GF-D8 (cell line): Measurements from ENCODE around the gene FER.
"Not testable (repeated sequence)": the region's sequence is repeated elsewhere in the genome, so short reads cannot be mapped to it uniquely, and the experiment has no call there.

ENCODE experiments used
- DNase-seq: peaks from one replicate; lab custom pipeline; 2025; lab: John Stamatoyannopoulos, UW

The FER gene

DNA sequence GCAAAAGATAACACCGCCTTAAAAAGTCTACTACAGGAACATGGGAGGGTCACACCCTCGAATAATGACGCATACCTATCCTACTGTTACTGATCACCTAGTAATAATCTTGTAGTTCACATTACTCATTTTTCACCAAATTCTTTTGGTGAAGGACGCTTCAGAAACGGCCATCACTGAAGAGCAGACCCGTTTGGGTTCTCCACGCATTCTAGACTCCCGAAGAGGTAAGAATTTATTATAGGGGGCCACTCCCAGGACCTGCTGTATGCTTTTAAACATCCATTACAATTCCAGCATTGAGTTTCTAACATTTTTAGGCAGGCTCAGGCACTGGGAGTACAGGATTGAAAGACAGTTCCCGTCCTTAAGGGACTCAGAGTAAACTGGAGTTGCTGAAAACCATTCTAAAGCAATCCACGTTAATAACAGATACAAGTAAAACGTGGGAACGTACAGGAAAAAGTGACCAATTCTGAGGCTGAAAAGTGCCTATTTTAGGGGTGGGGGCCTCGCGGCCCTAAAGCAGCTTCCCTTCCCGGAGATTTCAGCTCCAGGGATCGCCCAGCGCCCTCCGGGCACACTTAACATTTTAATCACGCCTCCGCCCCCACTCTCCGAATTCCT lies at the start of gene FER:
TSS of gene FER (plus strand) at position 124 of the 627 bp plus-strand sequence. CDS start 50,286 bp downstream, outside the sequence.
- no peak for DNase-seq

DNA sequence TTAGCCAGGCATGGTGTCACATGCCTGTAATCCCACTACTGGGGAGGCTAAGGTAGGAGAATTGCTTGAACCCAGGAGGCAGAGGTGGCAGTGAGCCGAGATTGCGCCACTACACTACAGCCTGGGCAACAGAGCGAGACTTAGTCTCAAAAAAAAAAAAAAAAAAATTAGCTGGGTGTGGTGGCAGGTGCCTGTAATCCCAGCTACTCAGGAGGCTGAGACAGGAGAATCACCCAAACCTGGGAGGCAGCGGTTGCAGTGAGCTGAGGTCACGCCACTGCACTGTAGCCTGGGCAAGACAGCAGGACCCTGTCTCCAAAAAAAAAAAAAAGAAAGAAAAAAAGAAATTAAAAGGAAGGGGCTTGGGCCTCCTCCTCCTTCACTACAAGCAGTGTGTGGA lies 47.3 kb upstream of the FER start:
- not testable (repeated sequence) for DNase-seq

DNA sequence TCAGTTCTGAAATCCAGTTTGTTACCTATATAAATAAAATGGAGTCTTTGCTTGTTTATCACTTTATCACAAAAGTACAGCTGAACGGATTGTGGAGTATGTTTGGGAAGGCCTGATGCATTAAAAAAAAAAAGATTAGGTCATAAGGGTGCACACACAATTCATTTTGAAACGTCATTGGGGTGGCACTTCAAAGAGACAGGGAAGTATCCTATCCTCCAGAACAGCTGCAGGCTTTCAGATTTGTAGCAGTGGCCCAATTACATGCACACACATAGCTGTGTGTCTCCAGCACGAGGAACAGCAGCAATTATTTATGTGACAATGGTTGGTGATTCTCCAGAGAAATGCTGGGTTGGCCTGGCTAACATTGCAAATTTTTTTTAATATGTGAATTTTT lies 46.8 kb upstream of the FER start:
- DNase-seq = no peak

DNA sequence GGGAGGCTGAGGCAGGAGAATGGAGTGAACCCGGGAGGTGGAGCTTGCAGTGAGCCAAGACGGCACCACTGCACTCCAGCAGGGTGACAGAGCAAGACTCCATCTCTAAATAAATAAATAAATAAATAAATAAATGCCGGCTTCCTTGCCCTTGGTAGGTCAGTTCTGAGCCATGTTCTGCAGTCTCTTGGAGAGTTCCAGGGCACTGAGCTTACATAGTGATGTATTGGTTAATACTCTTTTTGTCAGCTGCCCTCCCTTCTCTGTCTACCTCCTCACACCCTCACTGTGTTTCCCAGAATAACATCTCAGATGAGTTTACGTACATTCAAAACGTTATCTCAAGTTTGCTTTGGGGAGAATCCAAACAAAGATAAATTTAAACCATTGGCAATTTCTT lies 45.2 kb upstream of the FER start:
- no peak for DNase-seq

DNA sequence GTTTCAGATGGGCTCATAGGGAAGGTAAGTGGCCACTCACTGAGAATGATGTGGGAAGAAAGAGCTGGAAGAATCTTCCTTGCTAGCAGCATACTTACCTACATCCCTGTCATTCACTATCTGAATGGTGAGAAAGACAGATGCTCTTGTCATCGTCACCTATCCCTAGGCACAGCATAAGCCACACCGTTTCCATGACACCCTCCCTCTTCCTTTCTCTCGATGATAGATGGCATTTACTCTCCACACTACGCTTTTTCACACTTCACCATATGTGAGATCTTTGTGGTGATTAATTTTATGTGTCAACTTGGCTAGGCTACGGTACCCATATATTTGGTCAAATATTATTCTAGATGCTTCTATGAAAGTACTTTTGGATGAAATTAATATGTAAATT lies 44.4 kb upstream of the FER start:
- no peak for DNase-seq

DNA sequence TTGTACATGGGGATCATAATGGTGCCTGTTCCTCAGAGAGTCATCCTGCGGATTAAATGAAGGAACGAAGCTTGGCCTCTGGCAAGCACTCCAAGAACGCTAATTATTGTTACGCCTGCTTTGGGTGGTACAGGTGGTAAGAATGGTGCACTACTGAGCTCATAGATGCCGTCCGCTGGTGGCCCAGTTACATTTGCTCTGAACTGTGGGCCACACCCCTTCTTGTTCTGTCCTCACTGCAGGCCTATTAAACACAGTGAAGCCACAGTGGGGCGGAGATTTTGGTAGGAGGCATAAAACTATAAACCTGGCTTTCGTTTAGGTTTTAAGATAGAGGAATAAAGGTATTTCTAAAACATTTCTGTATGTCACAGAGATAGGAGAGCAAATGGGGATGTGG lies 40.6 kb upstream of the FER start:
- DNase-seq = no peak

DNA sequence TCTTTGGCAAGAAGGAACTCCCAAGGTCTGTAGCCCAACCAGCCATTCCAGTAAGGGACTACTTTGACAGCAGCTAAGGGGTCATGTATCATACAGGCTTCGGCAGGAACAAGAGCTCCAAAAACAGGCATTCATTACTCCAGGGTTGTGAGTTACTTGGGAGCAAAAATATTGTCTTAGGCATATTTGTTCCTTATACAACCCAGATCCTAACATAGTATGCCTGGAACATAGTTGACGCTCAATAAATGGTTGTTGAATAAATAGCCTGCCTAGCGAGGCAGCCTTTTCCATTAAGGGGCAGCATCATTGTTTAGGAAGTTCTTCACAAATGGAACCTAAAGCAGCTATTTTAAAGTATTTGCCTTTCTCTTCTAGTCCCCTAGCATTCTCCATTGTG lies 35.8 kb upstream of the FER start:
- no peak for DNase-seq

DNA sequence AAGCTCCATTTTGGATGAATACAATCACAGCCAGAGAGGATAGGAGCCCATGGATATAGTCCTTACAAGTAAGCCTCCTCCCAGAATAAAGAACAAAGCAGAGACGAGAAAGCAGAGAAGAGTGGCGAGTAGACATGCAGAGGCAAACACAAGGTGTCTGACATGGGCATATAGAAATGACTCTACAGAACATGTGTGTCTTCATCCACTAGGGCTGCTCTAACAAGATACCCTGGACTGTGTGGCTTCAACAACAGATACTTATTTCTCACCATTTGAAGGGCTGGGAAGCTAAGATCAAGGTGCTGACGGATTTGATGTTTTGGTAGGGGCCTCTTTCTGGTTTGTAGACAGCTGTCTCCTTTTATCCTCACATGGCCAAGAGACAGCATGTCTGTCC lies 32.3 kb upstream of the FER start:
- no peak for DNase-seq

DNA sequence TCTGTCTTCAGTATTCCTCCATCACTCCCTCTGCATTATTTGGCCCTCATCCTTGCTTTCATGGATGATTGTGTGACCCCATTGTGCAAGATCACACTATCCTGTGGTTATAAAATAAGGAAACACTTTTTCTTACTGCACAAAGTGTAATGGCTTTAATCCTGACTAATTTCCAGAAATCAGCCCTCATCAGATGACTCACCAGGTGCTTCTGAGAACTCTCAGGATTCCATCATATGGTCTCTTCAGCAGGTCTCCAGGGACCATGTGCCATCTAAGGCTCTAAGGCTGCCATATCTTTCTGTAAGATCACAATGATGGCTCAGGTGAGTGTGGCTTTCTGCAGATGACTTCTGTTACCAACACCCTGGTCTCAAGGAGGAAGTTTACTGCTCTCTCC lies 27.3 kb upstream of the FER start:
- no peak for DNase-seq

DNA sequence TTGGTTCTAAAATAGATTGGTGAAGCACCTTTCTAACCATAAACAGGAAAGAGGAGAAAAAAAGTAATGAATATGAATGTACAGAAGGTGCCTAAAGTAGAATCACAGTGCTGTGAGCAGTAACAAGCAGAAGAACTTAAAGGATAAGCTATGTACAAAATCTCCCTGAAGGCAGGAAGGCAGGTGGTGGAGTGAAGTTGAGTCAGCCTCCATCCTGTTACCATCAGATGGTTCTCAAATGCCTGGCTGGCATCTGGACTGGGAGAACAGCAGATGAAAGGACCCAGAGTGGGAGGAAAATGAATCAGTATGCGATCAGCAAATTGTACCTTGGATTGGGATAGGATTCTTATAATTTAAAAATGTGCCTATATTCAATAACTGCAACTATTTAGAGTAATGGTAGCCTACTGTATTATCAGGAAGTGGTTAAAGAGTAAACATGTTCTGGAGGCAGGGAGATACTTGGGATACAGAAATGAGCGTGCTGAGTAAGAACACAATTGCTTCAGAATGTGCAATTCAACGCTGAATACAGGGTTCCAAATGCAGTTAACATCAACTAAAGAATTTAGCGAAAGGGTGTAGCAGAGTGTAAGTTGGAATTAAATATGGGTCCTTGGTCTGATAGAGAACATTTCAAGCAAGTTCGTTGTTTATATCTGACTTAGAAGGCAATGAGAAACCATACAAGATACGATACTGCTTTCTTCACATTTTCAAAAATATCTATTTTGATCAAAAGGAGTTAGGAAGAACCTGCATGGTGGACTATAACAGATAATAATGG lies 21.1 kb upstream of the FER start:
- no peak for DNase-seq

DNA sequence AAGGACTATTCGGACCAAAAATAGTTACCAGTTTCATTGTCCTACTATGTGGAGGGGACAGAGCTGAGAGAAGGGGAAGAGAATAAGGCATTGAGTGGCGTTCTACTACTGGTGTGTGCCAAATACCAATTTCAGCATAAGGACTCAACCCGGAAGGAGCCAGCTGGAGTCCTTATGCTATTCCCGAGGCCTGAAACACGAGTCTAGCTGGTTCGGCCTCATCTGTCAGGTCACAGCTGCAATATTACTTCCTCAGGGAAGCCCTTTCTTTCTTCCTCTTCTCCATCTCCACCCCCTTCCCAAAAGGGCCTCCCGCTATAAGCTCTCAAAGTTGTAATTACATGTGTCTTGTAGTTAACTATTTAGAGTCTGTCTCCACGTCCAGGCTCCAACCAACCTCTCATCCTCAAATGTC lies 20.5 kb upstream of the FER start:
- peak; percentile 20 for DNase-seq

DNA sequence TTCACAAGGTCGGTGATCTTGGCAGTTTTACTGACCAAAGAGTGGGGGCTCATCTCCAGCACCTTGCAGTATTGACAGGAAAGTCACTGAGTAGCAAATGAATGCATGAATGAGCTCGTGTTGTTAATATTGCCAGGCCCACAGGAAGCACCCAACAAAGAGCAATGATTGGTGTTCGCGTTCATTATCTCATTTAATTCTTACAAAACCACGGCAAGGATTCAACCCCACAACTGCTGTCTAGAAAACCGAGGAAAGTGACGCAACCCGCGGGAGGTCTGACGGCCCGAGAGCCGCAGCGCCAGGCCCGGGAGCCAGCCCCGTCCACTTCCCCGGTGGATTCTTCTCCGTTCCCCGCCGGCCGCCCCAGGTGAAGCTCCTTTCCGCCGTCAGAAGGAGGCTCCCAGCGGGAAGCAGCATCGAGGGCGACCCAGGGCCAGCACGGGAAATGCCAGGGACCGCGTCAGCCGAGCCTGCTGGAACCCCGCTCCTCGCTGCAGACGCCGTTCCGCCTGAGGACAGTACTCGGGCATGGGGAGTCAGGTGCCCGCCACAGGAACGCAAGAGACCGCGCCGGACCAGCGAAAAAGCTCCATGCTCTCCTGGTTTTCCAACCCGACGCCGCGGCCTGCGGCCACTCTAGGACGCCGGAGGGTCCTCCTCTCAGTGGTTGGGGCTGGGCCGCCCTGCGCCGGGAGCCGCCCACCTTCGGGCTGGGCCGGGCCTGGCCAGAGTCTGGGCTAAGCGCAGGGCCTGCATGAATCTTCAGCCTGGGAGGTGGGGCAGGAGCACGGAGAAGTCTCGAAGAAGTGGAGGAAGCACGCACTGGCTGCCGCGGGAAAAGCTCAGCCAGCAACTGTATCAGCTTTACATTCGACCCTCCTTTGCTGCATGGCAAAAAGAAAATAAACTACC lies 19.8 kb upstream of the FER start:
- DNase-seq = peak; percentile 29

DNA sequence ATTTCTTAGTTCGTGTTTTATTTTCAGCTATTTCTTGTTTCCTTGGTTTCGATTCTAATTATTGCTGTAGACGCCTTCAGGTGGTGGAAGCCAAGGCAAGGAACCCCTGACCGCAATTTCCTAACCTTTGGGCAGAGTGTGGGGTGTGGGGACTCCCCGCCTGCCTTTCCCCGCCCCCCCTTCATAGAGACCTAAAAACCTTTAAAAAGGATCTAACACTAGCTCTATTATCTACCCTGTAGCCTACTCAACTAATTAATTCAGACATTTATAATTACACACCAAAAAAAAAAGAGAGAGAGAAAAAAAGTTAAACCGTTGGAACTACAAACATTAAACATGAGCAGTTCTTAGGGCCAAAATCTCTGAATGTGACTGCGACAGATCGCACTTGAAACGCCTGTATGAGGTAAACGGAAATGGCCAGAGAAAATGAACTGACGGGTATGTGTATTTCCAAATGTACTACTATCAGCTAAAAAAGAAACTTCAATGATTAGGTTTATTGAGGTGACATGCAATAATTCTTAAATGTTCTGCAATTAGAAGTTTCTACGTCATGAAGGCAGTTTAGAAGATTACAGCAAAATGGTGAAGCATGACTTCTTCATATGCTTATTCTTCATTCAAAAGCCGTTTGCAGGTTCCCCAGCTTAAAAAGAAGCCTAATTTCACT lies 19.0 kb upstream of the FER start:
- DNase-seq = no peak

DNA sequence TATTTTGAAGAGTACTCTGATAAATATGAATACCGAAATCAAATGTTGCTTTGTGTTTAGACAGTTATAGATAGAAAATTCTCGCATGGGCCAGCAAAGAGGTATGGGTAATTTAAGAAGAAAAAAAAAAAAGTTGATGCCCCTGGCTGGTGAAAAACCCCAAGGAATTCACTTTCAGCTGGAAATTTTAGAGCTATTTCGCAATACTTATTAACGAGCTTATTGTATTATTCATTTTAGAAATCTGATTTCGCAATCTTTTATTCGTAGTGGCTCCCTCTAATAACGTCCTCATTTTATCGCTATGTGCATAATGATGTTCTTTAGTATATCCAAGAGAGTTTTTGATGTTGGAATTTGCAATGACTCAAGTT lies 18.5 kb upstream of the FER start:
- DNase-seq = no peak

DNA sequence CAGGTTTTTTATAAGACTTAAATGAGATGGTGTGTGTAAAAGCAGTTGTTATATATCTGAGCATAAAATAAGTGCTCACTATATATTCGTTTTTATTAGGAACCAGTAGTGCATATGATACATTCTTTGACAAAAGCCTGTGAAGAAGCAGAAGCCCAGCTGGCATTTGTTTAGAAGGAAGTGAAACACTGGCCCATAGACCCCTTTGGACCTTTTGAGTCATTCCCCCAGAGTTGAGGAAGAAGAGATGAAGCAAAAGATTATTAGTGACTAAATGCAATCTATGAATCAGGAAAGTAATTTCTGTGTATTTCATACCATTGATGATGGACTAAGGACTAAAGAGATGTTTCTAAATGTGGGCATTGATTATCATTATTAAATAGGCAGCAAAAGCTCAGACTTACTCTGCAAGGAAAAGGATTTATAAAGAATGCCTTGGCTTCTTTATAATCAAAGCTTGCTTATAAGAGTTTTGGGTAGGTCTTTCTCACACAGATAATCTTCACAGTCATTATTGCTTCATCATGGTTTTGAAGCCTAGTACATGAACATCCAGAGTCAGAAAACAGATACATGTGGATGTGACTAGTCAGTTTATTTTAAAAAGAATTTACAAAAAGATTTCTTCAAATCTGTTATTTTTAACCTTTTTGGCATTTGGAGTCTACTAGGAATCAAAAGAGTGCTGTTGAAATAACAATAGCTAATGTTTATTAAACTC lies 16.9 kb upstream of the FER start:
- DNase-seq = no peak

DNA sequence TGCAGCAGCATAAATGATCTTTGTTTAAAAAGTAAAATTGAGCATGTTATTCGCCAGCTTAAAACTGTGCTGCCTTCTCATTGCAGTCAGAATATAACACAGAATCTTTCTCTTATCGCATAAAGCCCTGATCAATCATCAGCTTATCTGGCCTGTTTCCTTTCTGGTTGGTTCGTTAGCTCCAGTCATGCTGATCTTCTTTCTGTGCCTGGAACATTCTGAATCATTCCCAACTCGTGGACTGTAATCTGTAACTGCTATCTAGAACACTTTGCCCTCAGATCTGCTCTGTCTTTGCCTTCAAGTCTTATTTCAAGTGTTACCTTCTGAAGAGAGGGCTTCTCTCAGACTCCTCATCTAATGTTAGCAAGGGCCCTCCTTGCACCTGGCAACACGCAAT lies 11.9 kb upstream of the FER start:
- no peak for DNase-seq

DNA sequence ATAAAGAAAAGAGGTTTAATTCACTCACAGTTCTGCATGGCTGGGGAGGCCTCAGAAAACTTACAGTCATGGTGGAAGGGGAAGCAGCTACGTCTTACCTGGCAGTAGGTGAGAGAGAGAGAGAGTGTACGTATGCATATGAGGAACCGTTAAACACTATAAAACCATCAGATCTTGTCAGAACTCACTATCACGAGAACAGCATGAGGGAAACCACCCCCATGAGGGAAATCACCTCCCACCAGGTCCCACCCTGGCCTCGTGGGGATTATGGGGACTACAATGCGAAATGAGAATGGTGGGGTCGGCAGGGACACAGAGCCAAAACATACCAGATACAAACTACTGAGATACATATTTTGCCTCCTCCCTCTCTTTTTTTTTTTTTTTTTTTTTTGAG lies 10.8 kb upstream of the FER start:
- no peak for DNase-seq

DNA sequence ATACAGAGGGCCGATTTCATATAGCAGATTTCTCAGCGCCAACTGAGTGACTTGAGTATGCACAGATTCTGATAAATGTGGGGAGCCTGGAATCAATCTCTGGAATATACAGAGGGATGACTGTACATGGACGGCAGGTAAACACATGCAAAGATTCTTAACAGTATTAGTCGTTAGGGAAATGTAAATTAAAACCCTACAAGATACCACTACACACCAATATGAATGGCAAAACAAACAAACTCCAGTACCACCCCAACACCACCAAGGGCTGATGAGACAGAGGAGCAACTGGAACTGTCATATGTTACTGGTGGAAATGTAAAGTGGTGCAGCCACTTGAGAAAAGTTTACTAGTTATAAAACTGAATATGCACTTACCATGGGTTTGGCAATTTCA lies 8.3 kb upstream of the FER start:
- no peak for DNase-seq

DNA sequence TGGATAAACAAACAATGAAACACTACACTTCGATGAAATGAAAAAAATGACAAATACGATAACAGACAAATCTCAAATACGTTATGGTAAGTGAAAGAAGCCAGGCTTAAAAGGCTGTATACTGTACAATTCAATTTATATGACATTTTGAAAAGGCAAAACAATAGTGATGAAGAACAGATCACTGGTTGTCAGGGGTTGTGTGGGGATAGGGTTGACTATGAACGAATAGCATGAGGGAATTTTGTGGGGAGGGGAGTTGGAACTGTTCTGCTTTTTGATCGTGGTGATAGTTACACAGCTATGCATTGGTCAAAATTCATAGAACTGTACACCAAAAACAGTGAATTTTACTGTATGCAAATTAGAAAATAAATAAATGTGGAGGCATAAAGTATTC lies 7.8 kb upstream of the FER start:
- no peak for DNase-seq

DNA sequence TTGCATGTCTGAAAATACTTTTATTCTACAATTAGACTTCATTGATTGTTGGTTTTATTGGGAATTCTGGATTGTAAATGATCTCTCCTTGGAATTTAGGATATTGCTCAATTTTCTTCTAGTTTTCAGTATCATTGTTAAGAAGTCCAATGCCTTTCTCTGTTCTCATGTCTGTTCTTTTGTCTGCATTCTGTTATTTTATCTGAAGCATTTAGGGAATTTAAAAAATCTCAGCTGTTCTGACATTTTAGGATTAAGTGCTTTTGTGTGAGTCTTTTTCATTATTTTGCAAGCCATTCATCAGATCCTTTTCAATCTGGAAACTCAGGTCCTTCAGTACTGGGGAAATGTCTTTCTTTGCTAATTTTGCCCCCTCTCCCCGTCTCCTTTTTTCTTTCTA lies 4.4 kb upstream of the FER start:
- DNase-seq = no peak

DNA sequence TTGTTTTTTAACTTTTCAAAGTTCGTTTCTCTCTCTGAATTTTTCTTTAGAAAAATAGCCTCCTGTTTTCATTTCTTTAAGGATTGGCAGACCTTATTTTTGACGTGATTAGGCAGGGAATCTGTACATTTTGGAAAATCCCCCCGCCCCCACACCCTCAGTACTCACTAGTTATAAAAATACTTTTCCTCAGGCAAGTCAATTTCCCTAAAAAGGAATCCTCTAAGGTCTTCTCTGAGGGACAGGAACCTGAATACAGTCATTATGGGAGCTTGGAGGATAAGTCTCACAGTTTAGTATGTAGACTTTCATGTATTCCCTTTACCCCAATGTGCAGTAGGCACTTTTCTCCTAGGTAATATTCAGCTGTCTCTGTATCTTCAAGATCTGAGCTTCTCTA lies 3.9 kb upstream of the FER start:
- DNase-seq = no peak
